GM12864 (cell line): Measurements from ENCODE around the gene NELL1.
A peak's percentile ranks its signal among the peaks of the same experiment; 100 is the strongest.

Source experiments
- DNase-seq: peaks from one replicate; pipeline ENCODE4 v3.0.0-alpha.2; 2011; ENCODE audit warnings: low read depth
- H3K4me3 ChIP-seq: 2 replicates; pipeline ENCODE4 v1.5.1; 2011; ENCODE audit warnings: mild to moderate bottlenecking, low read depth, low read length, control low read depth
- TF ChIP-seq, protein P1 (sequence below): IDR thresholded peaks from 2 replicates; pipeline ENCODE4 v1.5.1; 2011; ENCODE audit warnings: low read depth, mild to moderate bottlenecking, moderate library complexity, low read length, control low read depth, inconsistent platforms; ENCODE audit errors: missing control alignments

Gene NELL1

DNA sequence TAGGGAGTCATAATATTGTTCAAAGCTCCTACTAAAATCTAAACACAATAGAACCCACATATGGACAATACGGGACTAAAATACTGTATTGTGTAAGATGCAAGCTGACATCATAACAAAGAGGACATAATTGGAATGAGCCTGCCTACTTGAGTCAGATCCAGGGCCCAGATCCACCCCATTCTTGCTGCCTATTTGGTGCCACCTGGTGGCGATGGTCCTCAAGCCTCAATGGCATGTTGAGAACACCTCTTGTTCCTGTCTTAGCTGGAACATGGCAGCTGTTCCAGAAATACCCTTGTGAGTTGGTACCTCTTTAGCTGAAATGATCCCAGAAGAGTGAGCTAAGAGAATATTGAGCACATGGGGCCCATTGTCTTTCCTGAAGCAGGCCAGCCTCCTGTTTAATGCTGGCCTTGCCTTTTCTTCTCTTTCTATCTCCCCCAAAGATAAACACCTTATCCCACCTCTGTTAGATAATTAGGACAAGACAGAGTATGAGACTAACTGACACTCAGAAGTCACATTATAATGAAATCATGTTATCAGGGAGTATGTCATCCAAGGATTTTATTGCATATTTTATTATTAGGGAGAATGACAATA, 842.6 kb downstream of the NELL1 start:
- TF ChIP-seq, protein P1, sequence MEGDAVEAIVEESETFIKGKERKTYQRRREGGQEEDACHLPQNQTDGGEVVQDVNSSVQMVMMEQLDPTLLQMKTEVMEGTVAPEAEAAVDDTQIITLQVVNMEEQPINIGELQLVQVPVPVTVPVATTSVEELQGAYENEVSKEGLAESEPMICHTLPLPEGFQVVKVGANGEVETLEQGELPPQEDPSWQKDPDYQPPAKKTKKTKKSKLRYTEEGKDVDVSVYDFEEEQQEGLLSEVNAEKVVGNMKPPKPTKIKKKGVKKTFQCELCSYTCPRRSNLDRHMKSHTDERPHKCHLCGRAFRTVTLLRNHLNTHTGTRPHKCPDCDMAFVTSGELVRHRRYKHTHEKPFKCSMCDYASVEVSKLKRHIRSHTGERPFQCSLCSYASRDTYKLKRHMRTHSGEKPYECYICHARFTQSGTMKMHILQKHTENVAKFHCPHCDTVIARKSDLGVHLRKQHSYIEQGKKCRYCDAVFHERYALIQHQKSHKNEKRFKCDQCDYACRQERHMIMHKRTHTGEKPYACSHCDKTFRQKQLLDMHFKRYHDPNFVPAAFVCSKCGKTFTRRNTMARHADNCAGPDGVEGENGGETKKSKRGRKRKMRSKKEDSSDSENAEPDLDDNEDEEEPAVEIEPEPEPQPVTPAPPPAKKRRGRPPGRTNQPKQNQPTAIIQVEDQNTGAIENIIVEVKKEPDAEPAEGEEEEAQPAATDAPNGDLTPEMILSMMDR = peak; percentile 80
- H3K4me3 ChIP-seq = no peak overlapping the region
- DNase-seq = peak; percentile 13

DNA sequence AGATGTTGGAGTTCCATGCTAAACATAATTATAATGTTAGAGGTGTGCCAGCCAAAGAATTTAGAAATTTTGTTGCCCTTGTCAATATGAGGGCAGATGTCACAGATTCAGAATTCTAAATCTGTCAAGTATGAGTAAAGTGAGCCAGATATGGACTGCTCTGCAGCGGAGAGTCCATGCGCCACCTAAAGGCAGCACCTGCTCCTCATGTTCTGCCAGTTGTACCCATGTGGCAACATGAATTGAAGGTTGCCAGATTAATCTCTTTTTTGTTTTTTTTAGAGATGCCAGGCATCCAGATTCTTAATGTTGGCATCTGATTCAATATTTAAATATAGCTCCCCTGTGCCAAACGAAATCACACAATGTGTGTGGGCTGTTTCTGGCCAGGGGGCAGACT, 844.9 kb downstream of the NELL1 start:
- no peak overlapping the region for H3K4me3 ChIP-seq
- DNase-seq = no peak
- TF ChIP-seq, protein P1 = peak; percentile 4

DNA sequence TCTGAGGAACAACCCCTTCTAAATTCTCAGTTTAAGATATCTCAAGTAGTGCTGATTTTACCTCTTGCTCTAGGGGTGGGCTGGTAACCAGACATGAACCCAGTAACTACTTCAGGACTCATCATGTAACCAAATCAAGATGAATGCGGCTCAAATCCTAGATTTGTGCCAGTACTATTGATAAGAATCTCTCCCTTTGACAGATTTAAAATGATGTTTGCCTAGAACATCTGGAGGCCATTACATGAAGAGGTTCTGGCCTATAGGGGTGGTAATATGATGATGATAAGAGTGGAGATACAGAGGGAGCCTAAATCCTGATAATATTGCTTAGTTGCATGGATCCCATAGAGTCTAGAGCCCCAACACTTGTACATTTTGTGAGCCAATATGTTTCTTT, 850.9 kb downstream of the NELL1 start:
- no peak for DNase-seq
- TF ChIP-seq, protein P1 = no peak
- H3K4me3 ChIP-seq = no peak overlapping the region

DNA sequence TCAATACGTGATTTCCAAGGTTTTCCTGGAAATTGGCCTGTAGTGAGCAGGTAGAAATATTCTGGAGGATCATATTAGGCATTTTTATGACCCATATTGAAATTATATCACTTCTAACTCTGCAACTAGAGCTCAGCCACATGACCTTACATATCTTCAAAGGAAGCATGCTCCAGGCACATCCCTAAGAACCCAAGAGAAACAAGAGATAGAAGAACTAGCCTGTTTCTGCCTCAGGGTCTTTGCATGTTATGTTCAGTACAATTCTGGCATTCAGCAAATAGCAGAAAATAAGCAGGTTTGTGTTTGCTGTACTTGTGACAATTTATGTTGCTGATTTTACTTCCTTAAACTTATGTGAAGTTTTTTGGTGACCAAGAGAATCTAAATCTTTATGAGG, 859.8 kb downstream of the NELL1 start:
- TF ChIP-seq, protein P1 = no peak
- no peak overlapping the region for H3K4me3 ChIP-seq
- no peak for DNase-seq

DNA sequence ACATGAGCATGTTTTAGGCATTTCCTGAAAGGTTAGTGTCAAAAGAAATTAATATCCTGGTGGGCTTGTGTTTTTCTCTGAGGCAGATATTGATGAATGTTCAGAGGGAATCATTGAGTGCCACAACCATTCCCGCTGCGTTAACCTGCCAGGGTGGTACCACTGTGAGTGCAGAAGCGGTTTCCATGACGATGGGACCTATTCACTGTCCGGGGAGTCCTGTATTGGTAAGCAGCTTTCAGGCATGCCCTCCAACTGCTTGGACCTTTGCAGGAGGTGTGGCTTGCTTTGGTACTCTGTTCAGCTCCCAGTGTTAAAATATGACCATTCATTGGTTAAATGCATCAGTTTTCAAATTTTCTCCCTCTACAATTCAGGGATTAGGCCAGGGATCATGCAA, 864.9 kb downstream of the NELL1 start:
- no peak overlapping the region for H3K4me3 ChIP-seq
- no peak for DNase-seq
- TF ChIP-seq, protein P1 = no peak

DNA sequence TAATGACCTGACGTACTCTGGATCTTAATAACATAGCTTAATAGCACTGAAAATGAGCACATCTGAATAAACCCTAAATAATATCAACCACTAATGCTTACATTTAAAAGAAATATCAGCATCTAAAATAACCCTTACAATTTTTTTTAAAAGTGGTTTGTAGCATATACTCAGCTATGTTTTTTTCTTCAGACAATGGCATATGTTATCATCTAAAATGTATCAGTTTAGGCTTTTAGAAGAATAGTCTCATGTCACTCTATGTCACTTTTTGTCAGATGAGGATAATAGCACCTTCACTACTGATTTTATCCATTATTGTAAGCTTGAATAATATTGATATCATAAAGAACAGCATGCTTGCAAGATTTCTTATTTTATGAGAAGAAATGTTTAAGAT, 868.6 kb downstream of the NELL1 start:
- no peak for DNase-seq
- H3K4me3 ChIP-seq = no peak overlapping the region

DNA sequence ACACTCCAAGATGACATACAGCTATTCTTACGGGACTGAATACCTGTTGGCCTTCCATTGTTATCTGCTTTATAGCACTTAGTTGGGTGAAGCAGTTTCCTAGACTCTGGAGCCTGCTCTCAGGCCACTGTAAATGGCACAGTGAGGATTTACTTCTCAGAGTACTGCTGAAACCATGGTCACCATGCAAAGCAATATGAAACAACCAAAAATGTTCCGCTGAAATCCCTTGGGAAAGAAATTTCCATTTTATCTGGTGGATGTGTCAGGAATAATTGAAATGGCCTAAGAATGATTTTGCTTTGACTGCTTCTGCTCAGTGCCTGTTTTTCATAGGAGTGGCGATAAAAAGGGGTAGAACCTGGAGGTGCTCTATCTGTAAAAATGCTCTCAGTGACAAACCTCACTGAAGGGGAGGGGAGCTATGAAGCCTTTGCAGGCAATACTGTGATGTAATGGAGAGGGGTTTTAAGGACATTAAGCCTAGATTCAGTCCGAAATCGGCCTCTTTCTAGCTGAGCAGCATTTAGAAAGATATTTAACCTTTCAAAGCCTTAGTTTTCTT, 871.9 kb downstream of the NELL1 start:
- no peak for DNase-seq
- TF ChIP-seq, protein P1 = no peak
- H3K4me3 ChIP-seq = no peak overlapping the region

More for the DNA sequence above, 868.6 kb downstream of the NELL1 start:
- TF ChIP-seq, protein P1 = no peak
